BLaER1 (cell line): ENCODE data around the gene DENND5B.
"Not testable (repeated sequence)": the region's sequence is repeated elsewhere in the genome, so short reads cannot be mapped to it uniquely, and the experiment has no call there.

Experiments used
- H3K27ac ChIP-seq: shearing (Covaris generic); formaldehyde crosslinking; 2 replicates; pipeline ENCODE4 v1.8.1; 2022
- H3K27me3 ChIP-seq: shearing (Covaris generic); formaldehyde crosslinking; 2 replicates; pipeline ENCODE4 v1.8.1; 2022
- H3K36me3 ChIP-seq: shearing (Covaris generic); formaldehyde crosslinking; 2 replicates; pipeline ENCODE4 v1.8.1; 2022
- H3K4me1 ChIP-seq: shearing (Covaris generic); formaldehyde crosslinking; 2 replicates; pipeline ENCODE4 v1.8.1; 2022
- H3K4me2 ChIP-seq: shearing (Covaris generic); formaldehyde crosslinking; 2 replicates; pipeline ENCODE4 v1.8.1; 2022
- H3K4me3 ChIP-seq: shearing (Covaris generic); formaldehyde crosslinking; 2 replicates; pipeline ENCODE4 v1.8.1; 2022
- H3K9ac ChIP-seq: shearing (Covaris generic); formaldehyde crosslinking; 2 replicates; pipeline ENCODE4 v1.8.1; 2022
- H3K9me3 ChIP-seq: shearing (Covaris generic); formaldehyde crosslinking; 2 replicates; pipeline ENCODE4 v1.8.1; 2022
- H4K20me1 ChIP-seq: shearing (Covaris generic); formaldehyde crosslinking; 2 replicates; pipeline ENCODE4 v1.8.1; 2022
- Cebpa-rat ChIP-seq: shearing (Covaris generic); IDR thresholded peaks from 2 replicates; pipeline ENCODE4 v1.8.1; 2022

Gene DENND5B

GRCh38 chr12:31578632-31579031, 12.3 kb downstream of the DENND5B start:
- Histone ChIP-seq H3K9me3 (no peaks in the 10 kb centered on the region), H3K4me3 (no peak overlapping the region), H4K20me1 (0 out of 2 replicates have a peak, but pooled peaks cover 7% of the 10 kb centered on the region), H3K27ac (no peak overlapping the region), H3K4me2 (no peak overlapping the region), H3K27me3 (no peaks in the 10 kb centered on the region), H3K9ac (no peak overlapping the region), H3K4me1 (no peaks in the 10 kb centered on the region), H3K36me3 (no peaks in the 10 kb centered on the region)
- no peak for TF ChIP-seq Cebpa-rat

- Histone ChIP-seq H3K9me3 (no peaks in the 10 kb centered on the region), H3K4me2 (no peak overlapping the region), H3K4me1 (no peaks in the 10 kb centered on the region), H4K20me1 (0 out of 2 replicates have a peak, but pooled peaks cover 7% of the 10 kb centered on the region), H3K36me3 (no peaks in the 10 kb centered on the region), H3K27me3 (no peaks in the 10 kb centered on the region), H3K4me3 (no peak overlapping the region), H3K27ac (no peak overlapping the region), H3K9ac (no peak overlapping the region)
- TF ChIP-seq Cebpa-rat = no peak
Observed at GRCh38 chr12:31574803-31575575, 15.9 kb downstream of the DENND5B start.

GRCh38 chr12:31574367-31574766, 16.6 kb downstream of the DENND5B start:
- H3K9ac ChIP-seq, H3K27me3 ChIP-seq, H4K20me1 ChIP-seq, H3K4me1 ChIP-seq, H3K36me3 ChIP-seq, H3K4me3 ChIP-seq, H3K4me2 ChIP-seq, H3K9me3 ChIP-seq, H3K27ac ChIP-seq: not testable (repeated sequence)

GRCh38 chr12:31572900-31573600, 17.9 kb downstream of the DENND5B start:
- Histone ChIP-seq H3K9ac (no peak overlapping the region), H3K36me3 (no peaks in the 10 kb centered on the region), H4K20me1 (no peaks in the 10 kb centered on the region), H3K4me1 (no peaks in the 10 kb centered on the region), H3K4me2 (no peak overlapping the region), H3K9me3 (no peaks in the 10 kb centered on the region), H3K27ac (no peak overlapping the region), H3K27me3 (no peaks in the 10 kb centered on the region), H3K4me3 (no peak overlapping the region)
- TF ChIP-seq Cebpa-rat = no peak

- H3K36me3 ChIP-seq = no peaks in the 10 kb centered on the region
- no peak overlapping the region for H3K4me2 ChIP-seq
- H3K9me3 ChIP-seq = no peaks in the 10 kb centered on the region
- H3K4me1 ChIP-seq = no peaks in the 10 kb centered on the region
- H4K20me1 ChIP-seq = peaks cover 4% of the 10 kb centered on the region; the same call in 1 of the 2 replicates
- no peak overlapping the region for H3K9ac ChIP-seq
- no peaks in the 10 kb centered on the region for H3K27me3 ChIP-seq
- H3K4me3 ChIP-seq = no peak overlapping the region
- H3K27ac ChIP-seq = no peak overlapping the region
- no peak for TF ChIP-seq Cebpa-rat
Observed at GRCh38 chr12:31570880-31571279, 20.1 kb downstream of the DENND5B start.

GRCh38 chr12:31569517-31569916, 21.4 kb downstream of the DENND5B start:
- not testable (repeated sequence) for H3K9me3 ChIP-seq, H3K9ac ChIP-seq, H4K20me1 ChIP-seq, H3K4me2 ChIP-seq, H3K4me3 ChIP-seq, H3K4me1 ChIP-seq, H3K27ac ChIP-seq, H3K27me3 ChIP-seq, H3K36me3 ChIP-seq

GRCh38 chr12:31568498-31568897, 22.4 kb downstream of the DENND5B start:
- H3K9ac ChIP-seq = no peak overlapping the region
- H3K4me3 ChIP-seq = no peak overlapping the region
- H3K4me1 ChIP-seq = no peaks in the 10 kb centered on the region
- H3K27me3 ChIP-seq = no peaks in the 10 kb centered on the region
- TF ChIP-seq Cebpa-rat = no peak
- no peaks in the 10 kb centered on the region for H3K9me3 ChIP-seq
- H4K20me1 ChIP-seq = peaks cover 10% of the 10 kb centered on the region; the same call in 1 of the 2 replicates
- H3K36me3 ChIP-seq = no peaks in the 10 kb centered on the region
- H3K27ac ChIP-seq = no peak overlapping the region
- H3K4me2 ChIP-seq = no peak overlapping the region

GRCh38 chr12:31567029-31567428, 23.9 kb downstream of the DENND5B start:
- no peaks in the 10 kb centered on the region for H3K27me3 ChIP-seq
- H3K4me3 ChIP-seq = no peak overlapping the region
- H3K9ac ChIP-seq = no peak overlapping the region
- H3K4me2 ChIP-seq = no peak overlapping the region
- H3K36me3 ChIP-seq = no peaks in the 10 kb centered on the region
- no peaks in the 10 kb centered on the region for H3K9me3 ChIP-seq
- no peaks in the 10 kb centered on the region for H3K4me1 ChIP-seq
- TF ChIP-seq Cebpa-rat = no peak
- H4K20me1 ChIP-seq = peaks cover 10% of the 10 kb centered on the region; the same call in 1 of the 2 replicates
- H3K27ac ChIP-seq = no peak overlapping the region

- Histone ChIP-seq H3K4me3 (no peak overlapping the region), H4K20me1 (peaks cover 10% of the 10 kb centered on the region; the same call in 1 of the 2 replicates), H3K4me2 (no peak overlapping the region), H3K27me3 (no peaks in the 10 kb centered on the region), H3K4me1 (no peaks in the 10 kb centered on the region), H3K27ac (no peak overlapping the region), H3K36me3 (no peaks in the 10 kb centered on the region), H3K9me3 (no peaks in the 10 kb centered on the region), H3K9ac (no peak overlapping the region)
- no peak; the same call in 1 of the 2 replicates for TF ChIP-seq Cebpa-rat
Observed at GRCh38 chr12:31566547-31566946, 24.4 kb downstream of the DENND5B start.

- H3K27me3 ChIP-seq = no peaks in the 10 kb centered on the region
- H3K9ac ChIP-seq = no peak overlapping the region
- peaks cover 15% of the 10 kb centered on the region; the same call in 1 of the 2 replicates for H4K20me1 ChIP-seq
- H3K4me3 ChIP-seq = no peak overlapping the region
- no peaks in the 10 kb centered on the region for H3K4me1 ChIP-seq
- no peaks in the 10 kb centered on the region for H3K36me3 ChIP-seq
- no peak for TF ChIP-seq Cebpa-rat
- H3K9me3 ChIP-seq = no peaks in the 10 kb centered on the region
- no peak overlapping the region for H3K4me2 ChIP-seq
- no peak overlapping the region for H3K27ac ChIP-seq
Observed at GRCh38 chr12:31562594-31563328, 28.2 kb downstream of the DENND5B start.
